Stimulated activated CD8-positive, alpha-beta memory T cell treated with anti-CD3 and anti-CD28 coated beads, Interleukin-12 subunit alpha, Interleukin-12 subunit beta, amount 100 ng/mL, for 1 hour (primary cell): ENCODE results near the gene MEF2B.
"Not testable (repeated sequence)": the region's sequence is repeated elsewhere in the genome, so short reads cannot be mapped to it uniquely, and the experiment has no call there.

Source experiments
- DNase-seq: peaks from one replicate; pipeline ENCODE4 v3.0.0-alpha.2; 2020; ENCODE audit warnings: low read depth

Gene MEF2B

GRCh38 chr19:19192910-19193423 is 22.9 kb upstream of the MEF2B start:
- DNase-seq, result no peak

GRCh38 chr19:19192078-19192882 is 22.2 kb upstream of the MEF2B start, which contains the start of the genes BORCS8 and RFXANK:
Gene BORCS8, minus strand, starts transcription at chr19:19192152. Its CDS starts 35 bp downstream, at chr19:19192117.
Gene RFXANK, plus strand, starts transcription at chr19:19192258. Its CDS starts 1,689 bp downstream, at chr19:19193947.
- DNase-seq, result peak; percentile 99

GRCh38 chr19:19191768-19192077 is 21.7 kb upstream of the MEF2B start:
- DNase-seq, result no peak

GRCh38 chr19:19186742-19187141 is 16.7 kb upstream of the MEF2B start:
- DNase-seq, result no peak

GRCh38 chr19:19185853-19186740 is 16.0 kb upstream of the MEF2B start:
- DNase-seq, result peak; percentile 51

- DNase-seq, result no peak
Measured at GRCh38 chr19:19181488-19181998, 11.5 kb upstream of the MEF2B start.

GRCh38 chr19:19179548-19180441 is 9.7 kb upstream of the MEF2B start:
- no peak for DNase-seq

GRCh38 chr19:19176950-19177349 is 6.9 kb upstream of the MEF2B start:
- DNase-seq, result no peak

- DNase-seq, result not testable (repeated sequence)
Measured at GRCh38 chr19:19173243-19173642, 3.2 kb upstream of the MEF2B start.

- no peak for DNase-seq
Measured at GRCh38 chr19:19171821-19172532, 1.9 kb upstream of the MEF2B start.

- DNase-seq, result no peak
Measured at GRCh38 chr19:19170873-19171672, 1.0 kb upstream of the MEF2B start.

GRCh38 chr19:19169236-19170052 is 619 bp downstream of the MEF2B start:
- no peak for DNase-seq

- DNase-seq, result no peak
Measured at GRCh38 chr19:19167612-19168011, 2.5 kb downstream of the MEF2B start.

GRCh38 chr19:19165396-19165795 is 4.7 kb downstream of the MEF2B start:
- DNase-seq, result no peak

GRCh38 chr19:19162495-19162894 is 7.6 kb downstream of the MEF2B start:
- no peak for DNase-seq

- no peak for DNase-seq
Measured at GRCh38 chr19:19160461-19161035, 9.5 kb downstream of the MEF2B start.

GRCh38 chr19:19159534-19159933 is 10.5 kb downstream of the MEF2B start:
- no peak for DNase-seq

GRCh38 chr19:19157808-19158207 is 12.3 kb downstream of the MEF2B start:
- no peak for DNase-seq
